Measurements from ENCODE around the gene FN3K.

The FN3K gene

GRCh38 chr17:82795615-82796014, 60.2 kb downstream of the FN3K start:
- DNase-seq (ENCODE audit: low read depth in 2 of 2) = no peak

- no peak for DNase-seq (ENCODE audit: low read depth in 2 of 2)
Measured at GRCh38 chr17:82797061-82797460, 61.6 kb downstream of the FN3K start.

GRCh38 chr17:82798752-82799151, 63.3 kb downstream of the FN3K start:
- DNase-seq (ENCODE audit: low read depth in 2 of 2) = no peak

- DNase-seq (ENCODE audit: low read depth in 2 of 2) = no peak
Measured at GRCh38 chr17:82799591-82799990, 64.2 kb downstream of the FN3K start.
